ENCODE measurements around the gene FAM181B. TPM values are rescaled to one million over a fixed set of nuclear protein-coding genes. Genes with fewer than 3 reads are reported as not detected.

The FAM181B gene
- total and polyA plus RNA-seq, 2 of the 13 experiments (the other 11 are each of a cell fraction or from before 2014, with no cell fraction given): not detected

DNA sequence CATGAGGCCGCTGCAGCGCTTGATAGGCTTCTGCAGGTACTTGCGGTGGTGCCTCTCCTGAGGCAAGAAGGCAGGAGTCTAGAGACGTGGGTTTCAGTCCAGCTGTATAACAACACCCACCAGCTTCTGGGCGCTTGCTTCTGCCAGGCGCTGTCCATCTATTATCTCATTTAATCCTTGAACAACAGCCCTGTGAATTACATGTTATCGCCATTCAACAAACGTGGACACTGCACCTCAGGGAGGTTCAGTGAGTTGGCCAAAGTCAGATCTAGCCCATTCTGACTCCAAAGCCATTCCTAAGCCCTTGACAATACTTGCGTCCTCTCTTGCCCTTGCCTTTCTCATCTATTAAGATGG, 436 bp upstream of the FAM181B start:
- intact Hi-C loops (cut with micrococcal nuclease; ENCODE audit: unreplicated experiment) (no loop called here), in situ Hi-C loops (cut with HindIII; ENCODE audit: extremely low pct_ligation_motif_present, low pct_unique_long_range_greater_than_20kb) (loop anchor here (5.0 kb wide), 1 partner anchor 128 kb away; no protein-coding TSS in a partner anchor)
- no peak for DNase-seq (ENCODE audit: low spot score)
- WGBS (ENCODE audit: low lambda C conversion rate): 65% methylated on average over 7 of the region's 9 CpGs
- H2AFZ ChIP-seq (ENCODE audit: low read length): no peak overlapping the region
- no peaks in the 10 kb centered on the region for H3K36me3 ChIP-seq (replicated peaks in 1 of 2; ENCODE audit: control insufficient read depth in 1 of 2, insufficient read depth in 2 of 2, low read length in 2 of 2)
- POLR2A ChIA-PET: no interaction called here
- no peak for FAIRE-seq
- H4K20me1 ChIP-seq (ENCODE audit: insufficient read depth, low read length): no peaks in the 10 kb centered on the region
- peak overlapping the region; percentile 37 to 67 (median 55); a peak in 4 of 6 replicates for H3K4me3 ChIP-seq (replicated peaks in 1 of 3; ENCODE audit: insufficient read depth in 1 of 3, low read depth in 2 of 3, low read length in 3 of 3)
- no TSS peak for BruUV-seq (replicated peaks)
- CTCF ChIA-PET (ENCODE audit: low intra/inter-chr PET ratio, low total read pairs): no interaction called here
- H3K79me2 ChIP-seq (ENCODE audit: insufficient read depth, low read length): no peaks in the 10 kb centered on the region
- no peak overlapping the region for H3K9ac ChIP-seq (ENCODE audit: insufficient read depth, low read depth, low read length)
- H3K4me1 ChIP-seq (ENCODE audit: insufficient read depth, low read length): peaks cover 5% of the 10 kb centered on the region; the same call in 1 of the 2 replicates
- peak overlapping the region; percentile 88 for H3K4me2 ChIP-seq (ENCODE audit: low read depth, low read length)
- no peaks in the 10 kb centered on the region for H3K9me3 ChIP-seq (ENCODE audit: low read length)
- H3K27me3 ChIP-seq (ENCODE audit: control insufficient read depth in 1 of 2, insufficient read depth in 2 of 2, low read length in 2 of 2): peaks cover 7 to 43% of the 10 kb centered on the region in 2 experiments; a peak in 4 of 5 replicates
- no peak for ATAC-seq
- H3K27ac ChIP-seq (ENCODE audit: extremely low read length, insufficient read depth, low read length): no peak overlapping the region
- no peak for TF ChIP-seq ZNF12 (CRISPR knock-in tag; IDR thresholded peaks at IDR 0.05)
- no peak for TF ChIP-seq HOXA3 (CRISPR knock-in tag; IDR thresholded peaks at IDR 0.05)
- TF ChIP-seq TP53 (CRISPR knock-in tag; conservative IDR thresholded peaks at IDR 0.05): no peak
- no peak for TF ChIP-seq TBX2 (CRISPR knock-in tag; IDR thresholded peaks at IDR 0.05; ENCODE audit: borderline replicate concordance)
- TF ChIP-seq ZNF607 (CRISPR knock-in tag; IDR thresholded peaks at IDR 0.05; ENCODE audit: borderline replicate concordance): no peak
- TF ChIP-seq, protein P1, sequence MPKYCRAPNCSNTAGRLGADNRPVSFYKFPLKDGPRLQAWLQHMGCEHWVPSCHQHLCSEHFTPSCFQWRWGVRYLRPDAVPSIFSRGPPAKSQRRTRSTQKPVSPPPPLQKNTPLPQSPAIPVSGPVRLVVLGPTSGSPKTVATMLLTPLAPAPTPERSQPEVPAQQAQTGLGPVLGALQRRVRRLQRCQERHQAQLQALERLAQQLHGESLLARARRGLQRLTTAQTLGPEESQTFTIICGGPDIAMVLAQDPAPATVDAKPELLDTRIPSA (CRISPR knock-in tag; IDR thresholded peaks at IDR 0.05; ENCODE audit: borderline replicate concordance): no peak
- no peak for TF ChIP-seq ZNF660 (CRISPR knock-in tag; IDR thresholded peaks at IDR 0.05; ENCODE audit: borderline replicate concordance, low read depth)
- no peak for TF ChIP-seq ZNF33A (CRISPR knock-in tag; IDR thresholded peaks at IDR 0.05; ENCODE audit: borderline replicate concordance)
- TF ChIP-seq, protein P2, sequence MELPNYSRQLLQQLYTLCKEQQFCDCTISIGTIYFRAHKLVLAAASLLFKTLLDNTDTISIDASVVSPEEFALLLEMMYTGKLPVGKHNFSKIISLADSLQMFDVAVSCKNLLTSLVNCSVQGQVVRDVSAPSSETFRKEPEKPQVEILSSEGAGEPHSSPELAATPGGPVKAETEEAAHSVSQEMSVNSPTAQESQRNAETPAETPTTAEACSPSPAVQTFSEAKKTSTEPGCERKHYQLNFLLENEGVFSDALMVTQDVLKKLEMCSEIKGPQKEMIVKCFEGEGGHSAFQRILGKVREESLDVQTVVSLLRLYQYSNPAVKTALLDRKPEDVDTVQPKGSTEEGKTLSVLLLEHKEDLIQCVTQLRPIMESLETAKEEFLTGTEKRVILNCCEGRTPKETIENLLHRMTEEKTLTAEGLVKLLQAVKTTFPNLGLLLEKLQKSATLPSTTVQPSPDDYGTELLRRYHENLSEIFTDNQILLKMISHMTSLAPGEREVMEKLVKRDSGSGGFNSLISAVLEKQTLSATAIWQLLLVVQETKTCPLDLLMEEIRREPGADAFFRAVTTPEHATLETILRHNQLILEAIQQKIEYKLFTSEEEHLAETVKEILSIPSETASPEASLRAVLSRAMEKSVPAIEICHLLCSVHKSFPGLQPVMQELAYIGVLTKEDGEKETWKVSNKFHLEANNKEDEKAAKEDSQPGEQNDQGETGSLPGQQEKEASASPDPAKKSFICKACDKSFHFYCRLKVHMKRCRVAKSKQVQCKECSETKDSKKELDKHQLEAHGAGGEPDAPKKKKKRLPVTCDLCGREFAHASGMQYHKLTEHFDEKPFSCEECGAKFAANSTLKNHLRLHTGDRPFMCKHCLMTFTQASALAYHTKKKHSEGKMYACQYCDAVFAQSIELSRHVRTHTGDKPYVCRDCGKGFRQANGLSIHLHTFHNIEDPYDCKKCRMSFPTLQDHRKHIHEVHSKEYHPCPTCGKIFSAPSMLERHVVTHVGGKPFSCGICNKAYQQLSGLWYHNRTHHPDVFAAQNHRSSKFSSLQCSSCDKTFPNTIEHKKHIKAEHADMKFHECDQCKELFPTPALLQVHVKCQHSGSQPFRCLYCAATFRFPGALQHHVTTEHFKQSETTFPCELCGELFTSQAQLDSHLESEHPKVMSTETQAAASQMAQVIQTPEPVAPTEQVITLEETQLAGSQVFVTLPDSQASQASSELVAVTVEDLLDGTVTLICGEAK (IDR thresholded peaks at IDR 0.05): no peak
- TF ChIP-seq, protein P2 (CRISPR knock-in tag; IDR thresholded peaks at IDR 0.05): no peak
- TF ChIP-seq, protein P3, sequence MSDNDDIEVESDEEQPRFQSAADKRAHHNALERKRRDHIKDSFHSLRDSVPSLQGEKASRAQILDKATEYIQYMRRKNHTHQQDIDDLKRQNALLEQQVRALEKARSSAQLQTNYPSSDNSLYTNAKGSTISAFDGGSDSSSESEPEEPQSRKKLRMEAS (IDR thresholded peaks at IDR 0.05): no peak
- TF ChIP-seq, protein P4, sequence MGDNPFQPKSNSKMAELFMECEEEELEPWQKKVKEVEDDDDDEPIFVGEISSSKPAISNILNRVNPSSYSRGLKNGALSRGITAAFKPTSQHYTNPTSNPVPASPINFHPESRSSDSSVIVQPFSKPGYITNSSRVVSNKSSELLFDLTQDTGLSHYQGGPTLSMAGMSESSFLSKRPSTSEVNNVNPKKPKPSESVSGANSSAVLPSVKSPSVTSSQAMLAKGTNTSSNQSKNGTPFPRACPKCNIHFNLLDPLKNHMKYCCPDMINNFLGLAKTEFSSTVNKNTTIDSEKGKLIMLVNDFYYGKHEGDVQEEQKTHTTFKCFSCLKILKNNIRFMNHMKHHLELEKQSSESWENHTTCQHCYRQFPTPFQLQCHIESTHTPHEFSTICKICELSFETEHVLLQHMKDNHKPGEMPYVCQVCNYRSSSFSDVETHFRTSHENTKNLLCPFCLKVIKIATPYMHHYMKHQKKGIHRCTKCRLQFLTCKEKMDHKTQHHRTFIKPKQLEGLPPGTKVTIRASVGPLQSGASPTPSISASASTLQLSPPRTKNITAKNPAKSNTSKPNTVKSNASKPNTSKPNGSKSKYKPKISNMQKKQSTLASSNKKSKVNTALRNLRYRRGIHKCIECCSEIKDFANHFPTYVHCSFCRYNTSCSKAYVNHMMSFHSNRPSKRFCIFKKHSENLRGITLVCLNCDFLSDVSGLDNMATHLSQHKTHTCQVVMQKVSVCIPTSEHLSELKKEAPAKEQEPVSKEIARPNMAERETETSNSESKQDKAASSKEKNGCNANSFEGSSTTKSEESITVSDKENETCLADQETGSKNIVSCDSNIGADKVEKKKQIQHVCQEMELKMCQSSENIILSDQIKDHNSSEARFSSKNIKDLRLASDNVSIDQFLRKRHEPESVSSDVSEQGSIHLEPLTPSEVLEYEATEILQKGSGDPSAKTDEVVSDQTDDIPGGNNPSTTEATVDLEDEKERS (CRISPR knock-in tag; IDR thresholded peaks at IDR 0.05): no peak

Measured in HepG2 (cell line).